ENCODE data around the gene KCTD17. TPM values are rescaled to one million over a fixed set of nuclear protein-coding genes. Genes with fewer than 3 reads are reported as not detected.

The KCTD17 gene
- total RNA-seq, 4 donors from 2014 or later, result 32.4 to 58.0 (median 48.1) TPM

DNA sequence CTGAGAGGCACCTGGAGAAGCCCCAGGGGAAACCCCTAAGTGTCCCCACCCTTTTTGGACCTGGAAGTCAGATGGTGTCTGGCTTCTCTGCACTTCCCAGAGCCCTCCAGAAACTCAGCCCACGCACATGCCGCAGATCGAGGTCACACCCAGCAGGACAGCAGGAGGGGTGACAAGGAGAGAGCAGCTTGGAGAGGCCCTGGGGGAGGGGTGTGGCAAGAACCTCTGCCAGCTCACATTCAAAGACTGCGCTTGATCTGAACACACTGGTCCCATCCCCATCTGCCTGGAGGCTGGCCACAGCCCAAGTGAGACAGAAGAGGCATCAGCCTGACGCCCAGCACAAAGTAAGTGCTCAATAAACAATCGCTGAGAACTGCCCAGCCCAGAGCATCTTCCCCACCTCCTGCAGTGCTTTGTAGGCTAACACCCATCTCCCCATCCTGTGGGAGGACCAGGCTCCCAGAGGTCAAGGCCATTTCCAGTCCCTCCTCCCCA is 36.6 kb downstream of the KCTD17 start:
- 39 to 56% methylated on average over 3 to 6 of the region's 6 CpGs for WGBS, 2 donors
- TF ChIP-seq, protein P1, sequence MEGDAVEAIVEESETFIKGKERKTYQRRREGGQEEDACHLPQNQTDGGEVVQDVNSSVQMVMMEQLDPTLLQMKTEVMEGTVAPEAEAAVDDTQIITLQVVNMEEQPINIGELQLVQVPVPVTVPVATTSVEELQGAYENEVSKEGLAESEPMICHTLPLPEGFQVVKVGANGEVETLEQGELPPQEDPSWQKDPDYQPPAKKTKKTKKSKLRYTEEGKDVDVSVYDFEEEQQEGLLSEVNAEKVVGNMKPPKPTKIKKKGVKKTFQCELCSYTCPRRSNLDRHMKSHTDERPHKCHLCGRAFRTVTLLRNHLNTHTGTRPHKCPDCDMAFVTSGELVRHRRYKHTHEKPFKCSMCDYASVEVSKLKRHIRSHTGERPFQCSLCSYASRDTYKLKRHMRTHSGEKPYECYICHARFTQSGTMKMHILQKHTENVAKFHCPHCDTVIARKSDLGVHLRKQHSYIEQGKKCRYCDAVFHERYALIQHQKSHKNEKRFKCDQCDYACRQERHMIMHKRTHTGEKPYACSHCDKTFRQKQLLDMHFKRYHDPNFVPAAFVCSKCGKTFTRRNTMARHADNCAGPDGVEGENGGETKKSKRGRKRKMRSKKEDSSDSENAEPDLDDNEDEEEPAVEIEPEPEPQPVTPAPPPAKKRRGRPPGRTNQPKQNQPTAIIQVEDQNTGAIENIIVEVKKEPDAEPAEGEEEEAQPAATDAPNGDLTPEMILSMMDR (IDR thresholded peaks at IDR 0.05), result no peak
- DNase-seq (ENCODE audit: low spot score in 2 of 2), result peak in 1 of 2 donors; percentile 30
- no peak overlapping the region for H3K4me3 ChIP-seq (ENCODE audit: low read depth, poor library complexity, severe bottlenecking)
- intact Hi-C loops (cut with DNase I; ENCODE audit: low total_unique reads), result loop anchor here (10.0 kb wide), 1 partner anchor 67 kb away; no protein-coding TSS in a partner anchor

- DNase-seq (ENCODE audit: low spot score in 2 of 2), result no peak
- WGBS, 2 donors, result 47 to 66% methylated on average over 17 of the region's 17 CpGs
- no peak overlapping the region for H3K4me3 ChIP-seq (ENCODE audit: low read depth, poor library complexity, severe bottlenecking)
- intact Hi-C loops (cut with DNase I; ENCODE audit: low total_unique reads), result loop anchor here (10.0 kb wide), 1 partner anchor 66 kb away; no protein-coding TSS in a partner anchor
- TF ChIP-seq, protein P1 (IDR thresholded peaks at IDR 0.05), result no peak
- TF ChIP-seq POLR2A (IDR thresholded peaks at IDR 0.05), result no peak
These were observed 37.3 kb downstream of the KCTD17 start for GRCh38 chr22:37088750-37089408.

DNA sequence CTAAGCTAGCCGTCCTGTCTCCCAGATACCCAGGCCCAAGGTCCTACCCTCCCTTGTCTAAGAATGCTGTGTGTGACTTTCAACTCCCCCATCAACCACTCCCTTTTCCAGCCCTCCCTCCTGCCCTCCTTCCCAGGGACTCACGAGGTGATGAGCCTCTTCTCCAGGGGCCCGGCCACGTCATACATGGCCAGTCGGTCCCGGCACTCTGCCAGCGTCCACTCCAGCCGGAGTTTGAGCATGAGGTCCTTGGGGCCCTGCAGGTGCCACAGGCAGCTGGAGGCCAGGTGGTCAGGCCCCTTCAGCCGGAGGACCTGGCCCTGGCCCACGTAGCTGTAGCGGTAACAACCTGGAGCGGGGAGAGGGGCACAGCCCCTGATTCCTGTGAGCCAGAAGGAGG is 37.9 kb downstream of the KCTD17 start:
- 56 to 67% methylated on average over 12 of the region's 12 CpGs for WGBS, 2 donors
- no peak for DNase-seq (ENCODE audit: low spot score in 2 of 2)
- intact Hi-C loops (cut with DNase I; ENCODE audit: low total_unique reads), result loop anchor here (10.0 kb wide), 1 partner anchor 65 kb away; no protein-coding TSS in a partner anchor
- TF ChIP-seq, protein P1 (IDR thresholded peaks at IDR 0.05), result no peak
- TF ChIP-seq POLR2A (IDR thresholded peaks at IDR 0.05), result no peak
- no peak overlapping the region for H3K4me3 ChIP-seq (ENCODE audit: low read depth, poor library complexity, severe bottlenecking)

DNA sequence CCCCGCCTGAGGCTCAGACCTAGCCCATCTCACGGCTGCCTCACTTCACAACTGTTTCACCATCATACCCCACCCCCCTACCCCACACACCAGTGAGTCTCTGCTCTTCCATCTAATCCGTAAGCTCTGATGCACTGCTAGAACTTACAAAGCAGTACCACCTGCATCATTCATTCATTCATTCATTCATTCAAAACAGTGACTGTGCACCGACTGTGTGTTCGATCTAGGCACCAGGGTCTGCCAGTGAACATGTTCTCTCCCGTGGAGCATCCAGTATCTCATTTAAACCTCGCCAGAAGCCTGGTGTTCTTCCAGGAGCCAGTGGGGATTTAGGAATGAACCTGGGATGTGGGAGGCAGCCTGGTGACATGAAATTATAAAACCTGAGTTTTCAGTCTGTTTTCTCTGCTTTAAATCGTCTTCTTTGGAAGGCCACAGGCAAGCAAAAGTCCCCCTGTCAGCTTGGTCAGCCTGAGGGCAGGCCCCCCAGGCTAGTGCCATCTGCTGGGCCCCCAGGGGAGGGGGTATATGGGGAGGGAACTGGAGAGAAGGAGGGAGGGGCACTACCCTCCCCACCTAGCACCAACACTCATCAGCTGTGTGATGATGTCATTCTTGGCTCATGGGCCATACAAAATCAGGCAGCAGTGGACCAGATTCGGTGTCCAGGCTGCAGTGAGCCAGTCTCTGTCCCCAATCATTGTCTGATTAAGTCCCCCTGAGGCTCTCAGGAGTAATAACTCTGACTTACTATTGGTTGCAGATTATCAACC is 39.6 kb downstream of the KCTD17 start:
- DNase-seq (ENCODE audit: low spot score in 2 of 2), result no peak
- 59% methylated on average over 9 of the region's 9 CpGs for WGBS, 2 donors
- TF ChIP-seq POLR2A (IDR thresholded peaks at IDR 0.05), result no peak
- TF ChIP-seq, protein P1 (IDR thresholded peaks at IDR 0.05), result no peak
- H3K4me3 ChIP-seq (ENCODE audit: low read depth, poor library complexity, severe bottlenecking), result no peak overlapping the region
- intact Hi-C loops (cut with DNase I; ENCODE audit: low total_unique reads), result no loop called here

- intact Hi-C loops (cut with DNase I; ENCODE audit: low total_unique reads), result no loop called here
- H3K4me3 ChIP-seq (ENCODE audit: low read depth, poor library complexity, severe bottlenecking), result no peak overlapping the region
- no peak for DNase-seq (ENCODE audit: low spot score in 2 of 2)
- WGBS, 2 donors, result 43 to 46% methylated on average over 7 of the region's 7 CpGs
- TF ChIP-seq, protein P1 (IDR thresholded peaks at IDR 0.05), result no peak
- TF ChIP-seq POLR2A (IDR thresholded peaks at IDR 0.05), result no peak
These were observed 40.5 kb downstream of the KCTD17 start for GRCh38 chr22:37091994-37092393.

Data from lower leg skin (tissue), 4 donors.